GM18873 (cell line): Measurements from ENCODE around the gene NABP2.
A peak's percentile ranks its signal among the peaks of the same experiment; 100 is the strongest.

Experiments
- ATAC-seq: cut with Tn5 transposase; IDR thresholded peaks from one replicate; pipeline ENCODE4 v1.9.1; 2021; ENCODE audit warnings: mild to moderate bottlenecking, moderate library complexity, moderate number of reproducible peaks; ENCODE audit not compliant: unreplicated experiment, low FRiP score

Gene NABP2

GRCh38 chr12:56212361-56212760 is 11.8 kb upstream of the NABP2 start:
- no peak for ATAC-seq

GRCh38 chr12:56213878-56214277 is 10.3 kb upstream of the NABP2 start:
- no peak for ATAC-seq

GRCh38 chr12:56216461-56216860 is 7.7 kb upstream of the NABP2 start:
- no peak for ATAC-seq

GRCh38 chr12:56219840-56220239 is 4.3 kb upstream of the NABP2 start:
- ATAC-seq = no peak

- ATAC-seq = no peak
Measured at GRCh38 chr12:56220611-56221231, 3.4 kb upstream of the NABP2 start.

GRCh38 chr12:56221232-56221756 is 2.8 kb upstream of the NABP2 start:
- ATAC-seq = peak; percentile 22

- ATAC-seq = peak; percentile 87
Measured at GRCh38 chr12:56221757-56222530, 2.2 kb upstream of the NABP2 start, which contains the start of gene RNF41. Gene RNF41, minus strand, starts transcription at chr12:56221922. Its CDS starts 7,875 bp downstream, at chr12:56214047.

- ATAC-seq = no peak
Measured at GRCh38 chr12:56222531-56222895, 1.6 kb upstream of the NABP2 start.

GRCh38 chr12:56223571-56224101 is 506 bp upstream of the NABP2 start:
- ATAC-seq = no peak

GRCh38 chr12:56224954-56225353 is 812 bp downstream of the NABP2 start:
- no peak for ATAC-seq

- ATAC-seq = no peak
Measured at GRCh38 chr12:56229082-56229481, 4.9 kb downstream of the NABP2 start.

GRCh38 chr12:56229916-56230431 is 5.8 kb downstream of the NABP2 start, which contains the start of gene SLC39A5:
Gene SLC39A5, plus strand, starts transcription at chr12:56230051. Its CDS starts 1,224 bp downstream, at chr12:56231275.
- no peak for ATAC-seq

- ATAC-seq = no peak
Measured at GRCh38 chr12:56230432-56231183, 6.5 kb downstream of the NABP2 start.

- no peak for ATAC-seq
Measured at GRCh38 chr12:56231184-56231582, 7.0 kb downstream of the NABP2 start.

- ATAC-seq = no peak
Measured at GRCh38 chr12:56234746-56235436, 10.7 kb downstream of the NABP2 start.

- no peak for ATAC-seq
Measured at GRCh38 chr12:56236091-56236490, 11.9 kb downstream of the NABP2 start.

GRCh38 chr12:56236985-56237384 is 12.8 kb downstream of the NABP2 start:
- ATAC-seq = no peak

- no peak for ATAC-seq
Measured at GRCh38 chr12:56237552-56237951, 13.4 kb downstream of the NABP2 start.

GRCh38 chr12:56241424-56242303 is 17.5 kb downstream of the NABP2 start:
- ATAC-seq = no peak
